ENCODE measurements around the gene PPM1K. TPM values are rescaled to one million over a fixed set of nuclear protein-coding genes. Genes with fewer than 3 reads are reported as not detected.
A peak's percentile ranks its signal among the peaks of the same experiment; 100 is the strongest.

Gene PPM1K
- total and polyA plus RNA-seq, 2 experiments from 2014 or later: 9.1 to 12.0 TPM

GRCh38 chr4:88291003-88291402, 6.6 kb upstream of the PPM1K start:
- no peaks in the 10 kb centered on the region for H4K20me1 ChIP-seq (replicated peaks; ENCODE audit: insufficient read depth)
- no peaks in the 10 kb centered on the region for H3K79me2 ChIP-seq (replicated peaks; ENCODE audit: insufficient read depth)
- no peak overlapping the region for H2AFZ ChIP-seq
- TF ChIP-seq EZH2phosphoT487 (IDR thresholded peaks at IDR 0.05; ENCODE audit: unreplicated experiment) (no peak), ZNF331 (CRISPR knock-in tag; IDR thresholded peaks at IDR 0.05; ENCODE audit: low read depth) (no peak), ZNF114 (CRISPR knock-in tag; IDR thresholded peaks at IDR 0.05) (no peak), CREB1 (CRISPR knock-in tag; IDR thresholded peaks at IDR 0.05; ENCODE audit: low read depth) (no peak), NANOG (IDR thresholded peaks at IDR 0.05; ENCODE audit: borderline replicate concordance) (no peak), JUNB (IDR thresholded peaks at IDR 0.05; ENCODE audit: unreplicated experiment) (no peak), EZH2 (IDR thresholded peaks at IDR 0.05; ENCODE audit: low read depth, unreplicated experiment) (no peak), STAT1 (IDR thresholded peaks at IDR 0.05; ENCODE audit: unreplicated experiment) (no peak), REST (IDR thresholded peaks at IDR 0.05; ENCODE audit: unreplicated experiment) (no peak), CTCF (conservative IDR thresholded peaks at IDR 0.05; ENCODE audit: low read depth in 2 of 2) (no peak), ETS1 (IDR thresholded peaks at IDR 0.05) (no peak), POLR2AphosphoS5 (IDR thresholded peaks at IDR 0.05; ENCODE audit: low read depth) (no peak)
- TF ChIP-seq, protein P1, sequence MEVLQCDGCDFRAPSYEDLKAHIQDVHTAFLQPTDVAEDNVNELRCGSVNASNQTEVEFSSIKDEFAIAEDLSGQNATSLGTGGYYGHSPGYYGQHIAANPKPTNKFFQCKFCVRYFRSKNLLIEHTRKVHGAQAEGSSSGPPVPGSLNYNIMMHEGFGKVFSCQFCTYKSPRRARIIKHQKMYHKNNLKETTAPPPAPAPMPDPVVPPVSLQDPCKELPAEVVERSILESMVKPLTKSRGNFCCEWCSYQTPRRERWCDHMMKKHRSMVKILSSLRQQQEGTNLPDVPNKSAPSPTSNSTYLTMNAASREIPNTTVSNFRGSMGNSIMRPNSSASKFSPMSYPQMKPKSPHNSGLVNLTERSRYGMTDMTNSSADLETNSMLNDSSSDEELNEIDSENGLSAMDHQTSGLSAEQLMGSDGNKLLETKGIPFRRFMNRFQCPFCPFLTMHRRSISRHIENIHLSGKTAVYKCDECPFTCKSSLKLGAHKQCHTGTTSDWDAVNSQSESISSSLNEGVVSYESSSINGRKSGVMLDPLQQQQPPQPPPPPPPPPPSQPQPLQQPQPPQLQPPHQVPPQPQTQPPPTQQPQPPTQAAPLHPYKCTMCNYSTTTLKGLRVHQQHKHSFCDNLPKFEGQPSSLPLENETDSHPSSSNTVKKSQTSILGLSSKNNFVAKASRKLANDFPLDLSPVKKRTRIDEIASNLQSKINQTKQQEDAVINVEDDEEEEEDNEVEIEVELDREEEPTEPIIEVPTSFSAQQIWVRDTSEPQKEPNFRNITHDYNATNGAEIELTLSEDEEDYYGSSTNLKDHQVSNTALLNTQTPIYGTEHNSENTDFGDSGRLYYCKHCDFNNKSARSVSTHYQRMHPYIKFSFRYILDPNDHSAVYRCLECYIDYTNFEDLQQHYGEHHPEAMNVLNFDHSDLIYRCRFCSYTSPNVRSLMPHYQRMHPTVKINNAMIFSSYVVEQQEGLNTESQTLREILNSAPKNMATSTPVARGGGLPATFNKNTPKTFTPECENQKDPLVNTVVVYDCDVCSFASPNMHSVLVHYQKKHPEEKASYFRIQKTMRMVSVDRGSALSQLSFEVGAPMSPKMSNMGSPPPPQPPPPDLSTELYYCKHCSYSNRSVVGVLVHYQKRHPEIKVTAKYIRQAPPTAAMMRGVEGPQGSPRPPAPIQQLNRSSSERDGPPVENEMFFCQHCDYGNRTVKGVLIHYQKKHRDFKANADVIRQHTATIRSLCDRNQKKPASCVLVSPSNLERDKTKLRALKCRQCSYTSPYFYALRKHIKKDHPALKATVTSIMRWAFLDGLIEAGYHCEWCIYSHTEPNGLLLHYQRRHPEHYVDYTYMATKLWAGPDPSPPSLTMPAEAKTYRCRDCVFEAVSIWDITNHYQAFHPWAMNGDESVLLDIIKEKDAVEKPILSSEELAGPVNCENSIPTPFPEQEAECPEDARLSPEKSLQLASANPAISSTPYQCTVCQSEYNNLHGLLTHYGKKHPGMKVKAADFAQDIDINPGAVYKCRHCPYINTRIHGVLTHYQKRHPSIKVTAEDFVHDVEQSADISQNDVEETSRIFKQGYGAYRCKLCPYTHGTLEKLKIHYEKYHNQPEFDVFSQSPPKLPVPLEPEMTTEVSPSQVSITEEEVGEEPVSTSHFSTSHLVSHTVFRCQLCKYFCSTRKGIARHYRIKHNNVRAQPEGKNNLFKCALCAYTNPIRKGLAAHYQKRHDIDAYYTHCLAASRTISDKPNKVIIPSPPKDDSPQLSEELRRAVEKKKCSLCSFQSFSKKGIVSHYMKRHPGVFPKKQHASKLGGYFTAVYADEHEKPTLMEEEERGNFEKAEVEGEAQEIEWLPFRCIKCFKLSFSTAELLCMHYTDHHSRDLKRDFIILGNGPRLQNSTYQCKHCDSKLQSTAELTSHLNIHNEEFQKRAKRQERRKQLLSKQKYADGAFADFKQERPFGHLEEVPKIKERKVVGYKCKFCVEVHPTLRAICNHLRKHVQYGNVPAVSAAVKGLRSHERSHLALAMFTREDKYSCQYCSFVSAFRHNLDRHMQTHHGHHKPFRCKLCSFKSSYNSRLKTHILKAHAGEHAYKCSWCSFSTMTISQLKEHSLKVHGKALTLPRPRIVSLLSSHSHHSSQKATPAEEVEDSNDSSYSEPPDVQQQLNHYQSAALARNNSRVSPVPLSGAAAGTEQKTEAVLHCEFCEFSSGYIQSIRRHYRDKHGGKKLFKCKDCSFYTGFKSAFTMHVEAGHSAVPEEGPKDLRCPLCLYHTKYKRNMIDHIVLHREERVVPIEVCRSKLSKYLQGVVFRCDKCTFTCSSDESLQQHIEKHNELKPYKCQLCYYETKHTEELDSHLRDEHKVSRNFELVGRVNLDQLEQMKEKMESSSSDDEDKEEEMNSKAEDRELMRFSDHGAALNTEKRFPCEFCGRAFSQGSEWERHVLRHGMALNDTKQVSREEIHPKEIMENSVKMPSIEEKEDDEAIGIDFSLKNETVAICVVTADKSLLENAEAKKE (CRISPR knock-in tag; IDR thresholded peaks at IDR 0.05): no peak
- no peak overlapping the region for H3K4me2 ChIP-seq
- no peak overlapping the region for H3K27ac ChIP-seq (ENCODE audit: low read depth)
- no peaks in the 10 kb centered on the region for H3K36me3 Mint-ChIP-seq (ENCODE audit: low read depth)
- H3K4me3 ChIP-seq: no peak overlapping the region
- no peaks in the 10 kb centered on the region for H3K4me1 ChIP-seq (ENCODE audit: insufficient read depth)
- H3K27me3 ChIP-seq (ENCODE audit: insufficient read depth): peaks cover 5% of the 10 kb centered on the region; the same call in 1 of the 2 replicates
- H3K27me3 Mint-ChIP-seq (ENCODE audit: insufficient read depth, low read depth, poor library complexity): peaks cover 2% of the 10 kb centered on the region
- no peak overlapping the region for H3K27ac Mint-ChIP-seq
- no peaks in the 10 kb centered on the region for H3K9me3 Mint-ChIP-seq
- ATAC-seq (no peak), DNase-seq (ENCODE audit: low spot score) (peak; percentile 28)
- H3K36me3 ChIP-seq (ENCODE audit: insufficient read depth): no peaks in the 10 kb centered on the region
- H3K4me3 Mint-ChIP-seq: no peak overlapping the region
- no peaks in the 10 kb centered on the region for H3F3A ChIP-seq (replicated peaks; ENCODE audit: low read depth)
- no peaks in the 10 kb centered on the region for H3K4me1 Mint-ChIP-seq
- H3K9me2 ChIP-seq (ENCODE audit: insufficient read depth): no peaks in the 10 kb centered on the region

Measured in GM23338 (cell line).